Measurements from ENCODE around the gene BEND5. TPM values are rescaled to one million over a fixed set of nuclear protein-coding genes. Genes with fewer than 3 reads are reported as not detected.

Gene BEND5
- total and polyA plus RNA-seq, 2 donors (not counting 1 experiment from before 2014, with no cell fraction given), result 0.39 TPM; not detected in 1

GRCh38 chr1:48692235-48692634, 84.5 kb downstream of the BEND5 start:
- no peaks in the 10 kb centered on the region for H3K27me3 ChIP-seq (ENCODE audit: control insufficient read depth, insufficient read depth, low read length)
- H3K36me3 ChIP-seq (ENCODE audit: control insufficient read depth, insufficient read depth, low read length), result no peaks in the 10 kb centered on the region
- no peaks in the 10 kb centered on the region for H4K20me1 ChIP-seq (ENCODE audit: control insufficient read depth, extremely low read depth, insufficient read depth, low read length)
- H2AFZ ChIP-seq (ENCODE audit: low read length), result no peak overlapping the region
- no peak overlapping the region for H3K4me2 ChIP-seq (ENCODE audit: extremely low read depth, insufficient read depth, low read length)
- no peak overlapping the region for H3K27ac ChIP-seq (ENCODE audit: insufficient read depth, low read length)
- H3K9ac ChIP-seq (ENCODE audit: insufficient read depth, low read length), result no peak overlapping the region
- H3K9me3 ChIP-seq (ENCODE audit: control insufficient read depth, insufficient read depth, low read depth, low read length), result no peaks in the 10 kb centered on the region
- DNase-seq (ENCODE audit: low read depth in 2 of 2), result no peak
- H3K79me2 ChIP-seq (ENCODE audit: control insufficient read depth, insufficient read depth, low read length), result no peaks in the 10 kb centered on the region
- no peaks in the 10 kb centered on the region for H3K4me1 ChIP-seq (ENCODE audit: control insufficient read depth, extremely low read depth, insufficient read depth, low read length)
- TF ChIP-seq CTCF (conservative IDR thresholded peaks at IDR 0.05 in 1 of 2, IDR thresholded peaks at IDR 0.05 in 1 of 2; ENCODE audit: low read depth in 1 of 2, low read length in 2 of 2) (no peak), EZH2 (IDR thresholded peaks at IDR 0.05; ENCODE audit: low read length, missing control alignments) (no peak)
- no peak overlapping the region for H3K4me3 ChIP-seq (replicated peaks in 1 of 4; ENCODE audit: control extremely low read depth in 1 of 4, insufficient read depth in 1 of 4, low read depth in 3 of 4, low read length in 4 of 4)

GRCh38 chr1:48691429-48692001, 85.2 kb downstream of the BEND5 start:
- Histone ChIP-seq H3K36me3 (ENCODE audit: control insufficient read depth, insufficient read depth, low read length) (no peaks in the 10 kb centered on the region), H3K4me3 (replicated peaks in 1 of 4; ENCODE audit: control extremely low read depth in 1 of 4, insufficient read depth in 1 of 4, low read depth in 3 of 4, low read length in 4 of 4) (no peak overlapping the region), H3K27ac (ENCODE audit: insufficient read depth, low read length) (no peak overlapping the region), H3K79me2 (ENCODE audit: control insufficient read depth, insufficient read depth, low read length) (no peaks in the 10 kb centered on the region), H3K27me3 (ENCODE audit: control insufficient read depth, insufficient read depth, low read length) (no peaks in the 10 kb centered on the region), H3K9ac (ENCODE audit: insufficient read depth, low read length) (no peak overlapping the region), H4K20me1 (ENCODE audit: control insufficient read depth, extremely low read depth, insufficient read depth, low read length) (no peaks in the 10 kb centered on the region), H2AFZ (ENCODE audit: low read length) (no peak overlapping the region), H3K4me2 (ENCODE audit: extremely low read depth, insufficient read depth, low read length) (no peak overlapping the region), H3K9me3 (ENCODE audit: control insufficient read depth, insufficient read depth, low read depth, low read length) (no peaks in the 10 kb centered on the region), H3K4me1 (ENCODE audit: control insufficient read depth, extremely low read depth, insufficient read depth, low read length) (no peaks in the 10 kb centered on the region)
- peak in 1 of 2 donors; percentile 48 for DNase-seq (ENCODE audit: low read depth in 2 of 2)
- TF ChIP-seq EZH2 (IDR thresholded peaks at IDR 0.05; ENCODE audit: low read length, missing control alignments), result no peak

- Histone ChIP-seq H3K36me3 (ENCODE audit: control insufficient read depth, insufficient read depth, low read length) (no peaks in the 10 kb centered on the region), H3K4me2 (ENCODE audit: extremely low read depth, insufficient read depth, low read length) (no peak overlapping the region), H2AFZ (ENCODE audit: low read length) (no peak overlapping the region), H3K4me1 (ENCODE audit: control insufficient read depth, extremely low read depth, insufficient read depth, low read length) (no peaks in the 10 kb centered on the region), H3K4me3 (replicated peaks in 1 of 4; ENCODE audit: control extremely low read depth in 1 of 4, insufficient read depth in 1 of 4, low read depth in 3 of 4, low read length in 4 of 4) (no peak overlapping the region), H3K9ac (ENCODE audit: insufficient read depth, low read length) (no peak overlapping the region), H3K27ac (ENCODE audit: insufficient read depth, low read length) (no peak overlapping the region), H3K79me2 (ENCODE audit: control insufficient read depth, insufficient read depth, low read length) (no peaks in the 10 kb centered on the region), H3K9me3 (ENCODE audit: control insufficient read depth, insufficient read depth, low read depth, low read length) (no peaks in the 10 kb centered on the region), H4K20me1 (ENCODE audit: control insufficient read depth, extremely low read depth, insufficient read depth, low read length) (no peaks in the 10 kb centered on the region), H3K27me3 (ENCODE audit: control insufficient read depth, insufficient read depth, low read length) (no peaks in the 10 kb centered on the region)
- TF ChIP-seq CTCF (conservative IDR thresholded peaks at IDR 0.05 in 1 of 2, IDR thresholded peaks at IDR 0.05 in 1 of 2; ENCODE audit: low read depth in 1 of 2, low read length in 2 of 2) (peak; percentile 17 to 40), EZH2 (IDR thresholded peaks at IDR 0.05; ENCODE audit: low read length, missing control alignments) (no peak)
- no peak for DNase-seq (ENCODE audit: low read depth in 2 of 2)
These were observed 88.5 kb downstream of the BEND5 start for GRCh38 chr1:48688102-48688760.

Measured in fibroblast of lung (primary cell).